GM23338 (cell line): ENCODE measurements around the gene PDE2A. TPM values are rescaled to one million over a fixed set of nuclear protein-coding genes. Genes with fewer than 3 reads are reported as not detected.

Source experiments
- ATAC-seq: fragments of 200-7000 bp; cut with Tn5 transposase; 3 replicates; pipeline ENCODE4 v1.9.1; 2020
- DNase-seq: peaks from one replicate; pipeline ENCODE4 v3.0.0-alpha.2; 2015; ENCODE audit warnings: low spot score
- H2AFZ ChIP-seq: fragments of 200-600 bp; sonication (generic); 2 replicates; pipeline ENCODE4 v1.8.0; 2016; ENCODE audit warnings: antibody characterized with exemption, mild to moderate bottlenecking, moderate library complexity
- H3F3A ChIP-seq: fragments of 200-600 bp; sonication (generic); replicated peaks from 2 replicates; pipeline ENCODE4 v1.8.0; 2017; ENCODE audit warnings: antibody characterized with exemption, mixed run types, low read depth
- H3K27ac ChIP-seq: fragments of 200-600 bp; sonication (generic); 2 replicates; pipeline ENCODE4 v1.6.1; 2016; ENCODE audit warnings: low read depth
- H3K27me3 ChIP-seq: fragments of 200-600 bp; sonication (generic); 2 replicates; pipeline ENCODE4 v1.8.0; 2016; ENCODE audit warnings: mild to moderate bottlenecking, mixed run types, moderate library complexity; ENCODE audit not compliant: insufficient read depth
- H3K36me3 ChIP-seq: fragments of 200-600 bp; sonication (generic); 2 replicates; pipeline ENCODE4 v1.8.0; 2016; ENCODE audit warnings: mild to moderate bottlenecking; ENCODE audit not compliant: insufficient read depth
- H3K4me1 ChIP-seq: fragments of 200-600 bp; sonication (generic); 2 replicates; pipeline ENCODE4 v1.8.0; 2016; ENCODE audit warnings: mild to moderate bottlenecking, moderate library complexity; ENCODE audit not compliant: insufficient read depth
- H3K4me2 ChIP-seq: fragments of 200-600 bp; sonication (generic); 2 replicates; pipeline ENCODE4 v1.7.1; 2017; ENCODE audit warnings: mixed run types
- H3K4me3 ChIP-seq: fragments of 200-600 bp; sonication (generic); 2 replicates; pipeline ENCODE4 v1.6.1; 2016; ENCODE audit warnings: mixed run types
- H3K79me2 ChIP-seq: fragments of 200-600 bp; sonication (generic); replicated peaks from 2 replicates; pipeline ENCODE4 v1.8.0; 2017; ENCODE audit warnings: mild to moderate bottlenecking; ENCODE audit not compliant: insufficient read depth
- H3K9me2 ChIP-seq: fragments of 200-600 bp; sonication (generic); 2 replicates; pipeline ENCODE4 v1.8.0; 2017; ENCODE audit not compliant: insufficient read depth
- H4K20me1 ChIP-seq: fragments of 200-600 bp; sonication (generic); replicated peaks from 2 replicates; pipeline ENCODE4 v1.8.0; 2017; ENCODE audit warnings: mild to moderate bottlenecking; ENCODE audit not compliant: insufficient read depth
- H3K27ac Mint-ChIP-seq: 2 replicates; pipeline ENCODE4 v1.8.0; 2020; ENCODE audit warnings: inconsistent platforms, mild to moderate bottlenecking, moderate library complexity, mixed read lengths
- H3K27me3 Mint-ChIP-seq: 3 replicates; pipeline ENCODE4 v1.8.0; 2022; ENCODE audit warnings: low read depth, mild to moderate bottlenecking, moderate library complexity, mixed read lengths, inconsistent platforms; ENCODE audit not compliant: insufficient read depth, poor library complexity
- H3K36me3 Mint-ChIP-seq: 3 replicates; pipeline ENCODE4 v1.8.0; 2021; ENCODE audit warnings: low read depth, mild to moderate bottlenecking, inconsistent platforms, moderate library complexity, mixed read lengths
- H3K4me1 Mint-ChIP-seq: 3 replicates; pipeline ENCODE4 v1.8.0; 2020; ENCODE audit warnings: mild to moderate bottlenecking, inconsistent platforms, mixed read lengths
- H3K4me3 Mint-ChIP-seq: 3 replicates; pipeline ENCODE4 v1.8.0; 2021; ENCODE audit warnings: moderate library complexity, mild to moderate bottlenecking, inconsistent platforms, mixed read lengths
- H3K9me3 Mint-ChIP-seq: 3 replicates; pipeline ENCODE4 v1.8.0; 2020; ENCODE audit warnings: moderate library complexity, mild to moderate bottlenecking, inconsistent platforms, mixed read lengths
- CREB1 ChIP-seq: fragments of 250-450 bp; sonication (Bioruptor Pico); IDR thresholded peaks from 2 replicates; pipeline ENCODE4 v1.5.0; 2020; ENCODE audit warnings: low read depth, mild to moderate bottlenecking, moderate library complexity
- CTCF ChIP-seq, 2 experiments: fragments of 200-600 bp in 1 of 2; sonication (generic) in 1 of 2; conservative IDR thresholded peaks; 2 replicates each; pipeline versions ENCODE4 v1.5.1 to v1.6.1; 2016 to 2017; ENCODE audit warnings: antibody characterized with exemption in 2 of 2, low read depth in 2 of 2, mild to moderate bottlenecking in 2 of 2, moderate library complexity in 1 of 2
- ETS1 ChIP-seq: IDR thresholded peaks from 2 replicates; pipeline ENCODE4 v1.6.1; 2016; ENCODE audit warnings: antibody characterized with exemption
- EZH2 ChIP-seq: fragments of 200-600 bp; sonication (generic); IDR thresholded peaks from one replicate; pipeline ENCODE4 v1.8.0; 2017; ENCODE audit warnings: antibody characterized with exemption, mild to moderate bottlenecking, low read depth; ENCODE audit not compliant: unreplicated experiment
- EZH2phosphoT487 ChIP-seq: fragments of 200-600 bp; sonication (generic); IDR thresholded peaks from one replicate; pipeline ENCODE4 v1.8.1; 2018; ENCODE audit warnings: antibody characterized with exemption; ENCODE audit not compliant: unreplicated experiment
- JUNB ChIP-seq: IDR thresholded peaks from one replicate; pipeline ENCODE4 v1.6.1; 2016; ENCODE audit warnings: antibody characterized with exemption; ENCODE audit not compliant: unreplicated experiment
- NANOG ChIP-seq: IDR thresholded peaks from 2 replicates; pipeline ENCODE4 v1.6.1; 2016; ENCODE audit warnings: antibody characterized with exemption, borderline replicate concordance
- POLR2AphosphoS5 ChIP-seq: IDR thresholded peaks from 2 replicates; pipeline ENCODE4 v1.6.1; 2016; ENCODE audit warnings: antibody characterized with exemption, low read depth
- REST ChIP-seq: IDR thresholded peaks from one replicate; pipeline ENCODE4 v1.6.1; 2018; ENCODE audit warnings: antibody characterized with exemption; ENCODE audit not compliant: unreplicated experiment
- STAT1 ChIP-seq: IDR thresholded peaks from one replicate; pipeline ENCODE4 v1.6.1; 2016; ENCODE audit warnings: antibody characterized with exemption; ENCODE audit not compliant: unreplicated experiment
- ZNF114 ChIP-seq: fragments of 250-450 bp; sonication (Bioruptor Pico); IDR thresholded peaks from 2 replicates; pipeline ENCODE4 v1.5.0; 2020; ENCODE audit warnings: mild to moderate bottlenecking, moderate library complexity
- ZNF331 ChIP-seq: fragments of 250-450 bp; sonication (Bioruptor Pico); IDR thresholded peaks from 2 replicates; pipeline ENCODE4 v1.5.0; 2020; ENCODE audit warnings: low read depth, mild to moderate bottlenecking, moderate library complexity
- ZNF462 ChIP-seq: fragments of 250-450 bp; sonication (Bioruptor Pico); IDR thresholded peaks from 2 replicates; pipeline ENCODE4 v1.5.0; 2020; ENCODE audit warnings: mild to moderate bottlenecking, moderate library complexity
- polyA plus RNA-seq: library from polyadenylated mRNA; unstranded; fragments of >200 nt; fragmentation: Nextera tagmentation; extraction: Ambion mirVana; gene quantifications from 2 replicates; pipeline ENCODE4 v1.2.1, GENCODE V29; 2016
- total RNA-seq: library from RNA; depleted of rRNA; stranded (reverse); fragments of >200 nt; shearing (Covaris generic); gene quantifications from 2 replicates; pipeline ENCODE4 v1.2.3, GENCODE V29; 2014

PDE2A gene
- total and polyA plus RNA-seq, 2 experiments from 2014 or later = 4.3 to 16.2 TPM

GRCh38 chr11:72609476-72609875, 64.7 kb downstream of the PDE2A start:
- Histone ChIP-seq H3K27ac (no peak overlapping the region), H3K9me2 (0 out of 2 replicates have a peak, but pooled peaks cover 3% of the 10 kb centered on the region), H3K4me3 (no peak overlapping the region), H2AFZ (no peak overlapping the region), H3K36me3 (no peaks in the 10 kb centered on the region), H3K4me1 (no peaks in the 10 kb centered on the region), H3F3A (no peaks in the 10 kb centered on the region), H3K27me3 (no peaks in the 10 kb centered on the region), H3K79me2 (no peaks in the 10 kb centered on the region), H3K4me2 (no peak overlapping the region), H4K20me1 (no peaks in the 10 kb centered on the region)
- Mint-ChIP-seq H3K27ac (no peak overlapping the region), H3K36me3 (no peaks in the 10 kb centered on the region), H3K4me1 (peaks cover 7% of the 10 kb centered on the region; the same call in 2 of the 3 replicates), H3K4me3 (no peak overlapping the region), H3K27me3 (peaks cover 15% of the 10 kb centered on the region), H3K9me3 (no peaks in the 10 kb centered on the region)
- no peak for TF ChIP-seq CTCF (conservative IDR thresholded peaks at IDR 0.05; ENCODE audit: low read depth in 2 of 2)
- no peak for TF ChIP-seq STAT1
- TF ChIP-seq EZH2phosphoT487 = no peak
- TF ChIP-seq ETS1 = no peak
- no peak for TF ChIP-seq POLR2AphosphoS5
- TF ChIP-seq EZH2 = no peak
- TF ChIP-seq CREB1 = no peak
- TF ChIP-seq NANOG = no peak
- no peak for TF ChIP-seq ZNF462 (CRISPR knock-in tag)
- TF ChIP-seq REST = no peak
- no peak for TF ChIP-seq JUNB
- no peak for TF ChIP-seq ZNF114
- no peak for TF ChIP-seq ZNF331 (CRISPR knock-in tag)
- DNase-seq (no peak), ATAC-seq (no peak)
